Psoas muscle (tissue), 8 donors: ENCODE results near the gene AREL1. TPM values are rescaled to one million over a fixed set of nuclear protein-coding genes. Genes with fewer than 3 reads are reported as not detected.

ENCODE experiments used
- ATAC-seq, 4 donors: fragments of 200-7000 bp; cut with Tn5 transposase; one replicate each; pipeline ENCODE4 v1.9.1; 2020; ENCODE audit warnings: moderate library complexity in 3 of 4, mild to moderate bottlenecking in 2 of 4
- DNase-seq, 2 donors: peaks; one replicate each; pipeline ENCODE4 v3.0.0-alpha.2; 2020
- H3K27ac ChIP-seq: fragments of 200-600 bp; one replicate; pipeline ENCODE4 v1.8.0; 2022
- H3K27me3 ChIP-seq, 3 donors: fragments of 200-600 bp in 1 of 3; one replicate each; pipeline versions ENCODE4 v1.6.1 to v1.8.0; 2013 to 2022; ENCODE audit warnings: low read length in 2 of 3, mild to moderate bottlenecking in 2 of 3, moderate library complexity in 1 of 3; ENCODE audit not compliant: insufficient read depth in 3 of 3
- H3K36me3 ChIP-seq, 2 donors: fragments of 200-600 bp in 1 of 2; one replicate each; pipeline versions ENCODE4 v1.6.1 to v1.8.0; 2013 to 2022; ENCODE audit warnings: low read depth in 1 of 2, mild to moderate bottlenecking in 1 of 2, moderate library complexity in 1 of 2; ENCODE audit not compliant: insufficient read depth in 1 of 2
- H3K4me1 ChIP-seq: fragments of 200-600 bp; one replicate; pipeline ENCODE4 v1.8.0; 2022
- H3K4me3 ChIP-seq: fragments of 200-600 bp; one replicate; pipeline ENCODE4 v1.8.0; 2022; ENCODE audit warnings: mild to moderate bottlenecking
- H3K9me3 ChIP-seq: fragments of 200-600 bp; one replicate; pipeline ENCODE4 v1.8.0; 2022
- CTCF ChIP-seq: fragments of 200-600 bp; IDR thresholded peaks from one replicate; pipeline ENCODE4 v1.8.0; 2022; ENCODE audit warnings: antibody characterized with exemption
- WGBS, 3 donors: extraction: QIAGEN DNeasy Blood & Tissue Kit; methylation state at CpG; one replicate each; pipeline versions ENCODE4 v1.1.6 to v1.1.7; 2013; 5-methylcytosine and 5-hydroxymethylcytosine counted together
- intact Hi-C, 2 donors: fragments of 100-400 bp; cut with DNase I; formaldehyde crosslinking; loops; one replicate each; pipeline versions ENCODE4 v1.11.0 to v1.14.2; 2022
- polyA plus RNA-seq, 3 donors: library from polyadenylated mRNA; stranded (reverse); fragments of 200-250 nt; gene quantifications; one replicate each; pipeline ENCODE4 v1.2.3, GENCODE V29; 2013
- total RNA-seq, 4 donors: library from RNA; stranded (reverse); fragmentation: NEBNext Ultra II Directional in 2 of 4; extraction: Animal tissue kit (Norgen Biotek cat#: 25700) in 2 of 4; gene quantifications; one replicate each; pipeline versions ENCODE4 v1.2.1 to v1.2.4, GENCODE V29; 2021 to 2023
- donor health status: healthy with polysubstance abuse.
- donor health status: DM: no; HTN: no; CAD: no; lungs with moderate emphysema.
- donor health status: Bipolar disorder and iron deficiency.
- donor health status: healthy.
- donor health status: DM: yes; HTN: yes; CAD: no.
- donor health status: DM: no; HTN: no; CAD: no.
- donor health status: DM: no; HTN: no; CAD: no.
- donor health status: DM: yes; HTN: yes; CAD: no.

AREL1 gene
- total and polyA plus RNA-seq, 7 donors: 8.5 to 24.6 (median 15.4) TPM

GRCh38 chr14:74611650-74612349 is 101.1 kb downstream of the AREL1 start, which contains the start of gene LTBP2:
Gene LTBP2 (minus strand): TSS chr14:74612237. CDS start chr14:74611944, 293 bp downstream.
- Histone ChIP-seq H3K36me3 (no peaks in the 10 kb centered on the region), H3K9me3 (no peaks in the 10 kb centered on the region), H3K27ac (no peak within 1 kb of the TSS), H3K4me3 (peak within 1 kb of the TSS; percentile 84), H3K4me1 (peaks cover 21% of the 10 kb centered on the region), H3K27me3 (peaks cover 0 to 13% (median 7%) of the 10 kb centered on the region in 3 donors)
- WGBS, 3 donors: 0 to 1% (median 1%) methylated on average over 33 to 70 of the region's 70 CpGs
- intact Hi-C loops: loop anchor here (2.0 to 5.0 kb wide), 4 partner anchors 101 to 249 kb away; partner anchors contain the start of genes AREL1 (in 1 of the 2) and FCF1 (in 1 of the 2)
- peak; percentile 15 to 43 (median 22) for ATAC-seq
- no peak for TF ChIP-seq CTCF
- DNase-seq: no peak

Other genes with a start within 250 kb of the AREL1 start
- 10 to 100 TPM; 31.6 to 42.5 (median 35.0) TPM for gene NPC2, start 219.8 kb downstream of the AREL1 start, total RNA-seq
- 10 to 100 TPM; 28.2 to 30.7 (median 29.3) TPM for gene NPC2, start 219.8 kb downstream of the AREL1 start, polyA plus RNA-seq
- 10 to 100 TPM; 24.5 to 38.8 (median 26.0) TPM for gene ISCA2, start 219.3 kb downstream of the AREL1 start, total RNA-seq
- 10 to 100 TPM; 19.9 to 26.9 (median 24.5) TPM for gene ISCA2, start 219.3 kb downstream of the AREL1 start, polyA plus RNA-seq
- gene LTBP2, start 100.8 kb downstream of the AREL1 start, total RNA-seq: 10 to 100 TPM; 11.8 to 51.4 (median 24.2) TPM
- 1 to 10 TPM; 2.4 to 6.1 (median 3.2) TPM for gene LTBP2, start 100.8 kb downstream of the AREL1 start, polyA plus RNA-seq
- gene FCF1, start 64 bp upstream of the AREL1 start, total RNA-seq: 10 to 100 TPM; 22.9 to 33.5 (median 29.1) TPM
- gene FCF1, start 64 bp upstream of the AREL1 start, polyA plus RNA-seq: 10 to 100 TPM; 11.0 to 57.4 (median 33.3) TPM
- gene YLPM1, start 50.2 kb upstream of the AREL1 start, total RNA-seq: 10 to 100 TPM; 30.1 to 40.6 (median 35.7) TPM
- gene YLPM1, start 50.2 kb upstream of the AREL1 start, polyA plus RNA-seq: 10 to 100 TPM in 2 of 3 donors, 1 to 10 TPM in 1; 9.6 to 19.3 (median 11.8) TPM
- not detected for gene PROX2, start 163.1 kb upstream of the AREL1 start, total RNA-seq
- not detected for gene PROX2, start 163.1 kb upstream of the AREL1 start, polyA plus RNA-seq
- 100 to 1,000 TPM; 133 to 221 (median 144) TPM for gene DLST, start 168.8 kb upstream of the AREL1 start, total RNA-seq
- 100 to 1,000 TPM in 2 of 3 donors, 10 to 100 TPM in 1; 97.7 to 162 (median 123) TPM for gene DLST, start 168.8 kb upstream of the AREL1 start, polyA plus RNA-seq
- 10 to 100 TPM; 23.0 to 34.1 (median 28.1) TPM for gene RPS6KL1, start 210.2 kb upstream of the AREL1 start, total RNA-seq
- 10 to 100 TPM in 2 of 3 donors, 1 to 10 TPM in 1; 9.4 to 25.6 (median 11.1) TPM for gene RPS6KL1, start 210.2 kb upstream of the AREL1 start, polyA plus RNA-seq
- 1 to 10 TPM; 4.1 to 9.8 (median 8.1) TPM for gene PGF, start 242.5 kb upstream of the AREL1 start, total RNA-seq
- 1 to 10 TPM; 2.5 to 9.2 (median 2.6) TPM for gene PGF, start 242.5 kb upstream of the AREL1 start, polyA plus RNA-seq